CD4-positive, alpha-beta T cell treated with Interleukin-4 for 1 hour (primary cell): ENCODE results near the gene SPEM3.

Experiments used
- DNase-seq, 2 donors: peaks; one replicate each; pipeline ENCODE4 v3.0.0-alpha.2; 2020 to 2022

SPEM3 gene

GRCh38 chr17:7403977-7404736 lies 24.5 kb upstream of the SPEM3 start, which contains the start of gene TMEM256:
TMEM256 (minus strand) TSS chr17:7404097; CDS start chr17:7404084, 13 bp downstream.
- DNase-seq, result peak; percentile 97 to 98

GRCh38 chr17:7404737-7405349 lies 23.8 kb upstream of the SPEM3 start:
- DNase-seq, result peak in 1 of 2 donors; percentile 73

- DNase-seq, result no peak
These were observed 23.1 kb upstream of the SPEM3 start for GRCh38 chr17:7405350-7406234.

GRCh38 chr17:7406235-7406825 lies 22.3 kb upstream of the SPEM3 start:
- DNase-seq, result no peak

GRCh38 chr17:7407082-7407481 lies 21.6 kb upstream of the SPEM3 start:
- no peak for DNase-seq

GRCh38 chr17:7407485-7408251 lies 21.0 kb upstream of the SPEM3 start, which contains the start of gene NLGN2:
NLGN2 (plus strand) TSS chr17:7407845; CDS start chr17:7408256, 411 bp downstream.
- no peak for DNase-seq

GRCh38 chr17:7408252-7408727 lies 20.4 kb upstream of the SPEM3 start:
- DNase-seq, result peak; percentile 45 to 46

GRCh38 chr17:7408863-7409262 lies 19.8 kb upstream of the SPEM3 start:
- DNase-seq, result no peak

GRCh38 chr17:7409716-7410115 lies 18.9 kb upstream of the SPEM3 start:
- no peak for DNase-seq

- no peak for DNase-seq
These were observed 17.8 kb upstream of the SPEM3 start for GRCh38 chr17:7410634-7411426.

GRCh38 chr17:7411427-7411750 lies 17.3 kb upstream of the SPEM3 start:
- no peak for DNase-seq

GRCh38 chr17:7413346-7413985 lies 15.2 kb upstream of the SPEM3 start:
- DNase-seq, result no peak

GRCh38 chr17:7414837-7415236 lies 13.8 kb upstream of the SPEM3 start:
- no peak for DNase-seq

GRCh38 chr17:7415784-7416183 lies 12.9 kb upstream of the SPEM3 start:
- DNase-seq, result no peak

GRCh38 chr17:7416323-7416722 lies 12.3 kb upstream of the SPEM3 start:
- no peak for DNase-seq

- DNase-seq, result no peak
These were observed 11.5 kb upstream of the SPEM3 start for GRCh38 chr17:7417056-7417655.

GRCh38 chr17:7418472-7419152 lies 10.0 kb upstream of the SPEM3 start:
- no peak for DNase-seq

GRCh38 chr17:7419819-7420610 lies 8.6 kb upstream of the SPEM3 start, which contains the start of gene SPEM1:
SPEM1 (plus strand) TSS chr17:7420324; CDS start chr17:7420385, 61 bp downstream.
- no peak for DNase-seq

GRCh38 chr17:7421186-7421585 lies 7.5 kb upstream of the SPEM3 start:
- DNase-seq, result no peak
